Upper lobe of right lung (tissue), 1 donor: ENCODE data around the gene C16orf54. TPM values are rescaled to one million over a fixed set of nuclear protein-coding genes. Genes with fewer than 3 reads are reported as not detected.
"Not testable (repeated sequence)": the region's sequence is repeated elsewhere in the genome, so short reads cannot be mapped to it uniquely, and the experiment has no call there.

ENCODE experiments used
- ATAC-seq: fragments of 200-7000 bp; cut with Tn5 transposase; one replicate; pipeline ENCODE4 v1.9.1; 2020; ENCODE audit warnings: mild to moderate bottlenecking, moderate library complexity
- DNase-seq: peaks from one replicate; pipeline ENCODE4 v3.0.0-alpha.2; 2020
- H3K27ac ChIP-seq: fragments of 200-600 bp; one replicate; pipeline ENCODE4 v1.8.0; 2022
- H3K27me3 ChIP-seq: fragments of 200-600 bp; one replicate; pipeline ENCODE4 v1.8.0; 2022; ENCODE audit warnings: mild to moderate bottlenecking
- H3K36me3 ChIP-seq: fragments of 200-600 bp; one replicate; pipeline ENCODE4 v1.8.0; 2022
- H3K4me1 ChIP-seq: fragments of 200-600 bp; one replicate; pipeline ENCODE4 v1.8.0; 2022
- H3K4me3 ChIP-seq: fragments of 200-600 bp; one replicate; pipeline ENCODE4 v1.8.0; 2022; ENCODE audit warnings: mild to moderate bottlenecking
- H3K9me3 ChIP-seq: fragments of 200-600 bp; one replicate; pipeline ENCODE4 v1.8.0; 2022
- intact Hi-C: fragments of 100-400 bp; cut with DNase I; formaldehyde crosslinking; loops from one replicate; pipeline ENCODE4 v1.11.0; 2022
- total RNA-seq: library from RNA; stranded (reverse); fragmentation: NEBNext Ultra II Directional; extraction: Animal tissue kit (Norgen Biotek cat#: 25700); gene quantifications from one replicate; pipeline ENCODE4 v1.2.1, GENCODE V29; 2021
- TF ChIP-seq, protein P1 (sequence below): fragments of 200-600 bp; IDR thresholded peaks from one replicate; pipeline ENCODE4 v1.8.0; 2022; ENCODE audit warnings: antibody characterized with exemption
- donor health status: DM: no; HTN: yes; CAD: no; lungs with severe emphysema.

Gene C16orf54
- total RNA-seq, 1 donor from 2014 or later = 7.3 TPM

DNA sequence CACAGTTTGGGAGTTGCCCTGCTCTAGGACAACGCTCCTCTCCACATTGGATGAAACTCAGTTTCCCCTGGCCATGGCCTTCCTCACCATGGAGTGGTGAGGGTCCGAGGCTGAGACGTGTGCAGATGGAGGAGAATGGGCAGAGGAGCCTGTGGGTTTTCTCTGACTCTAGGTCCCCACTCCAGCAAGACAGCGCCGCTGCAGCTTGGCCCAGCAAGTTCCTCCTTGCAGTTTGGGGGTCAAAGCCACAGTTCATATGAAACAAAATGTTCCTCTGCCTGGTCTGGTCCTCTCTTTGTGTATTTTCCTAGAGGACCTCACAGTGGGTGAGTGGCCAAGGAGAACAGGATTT lies 2.3 kb downstream of the C16orf54 start:
- intact Hi-C loops = no loop called here
- TF ChIP-seq, protein P1, sequence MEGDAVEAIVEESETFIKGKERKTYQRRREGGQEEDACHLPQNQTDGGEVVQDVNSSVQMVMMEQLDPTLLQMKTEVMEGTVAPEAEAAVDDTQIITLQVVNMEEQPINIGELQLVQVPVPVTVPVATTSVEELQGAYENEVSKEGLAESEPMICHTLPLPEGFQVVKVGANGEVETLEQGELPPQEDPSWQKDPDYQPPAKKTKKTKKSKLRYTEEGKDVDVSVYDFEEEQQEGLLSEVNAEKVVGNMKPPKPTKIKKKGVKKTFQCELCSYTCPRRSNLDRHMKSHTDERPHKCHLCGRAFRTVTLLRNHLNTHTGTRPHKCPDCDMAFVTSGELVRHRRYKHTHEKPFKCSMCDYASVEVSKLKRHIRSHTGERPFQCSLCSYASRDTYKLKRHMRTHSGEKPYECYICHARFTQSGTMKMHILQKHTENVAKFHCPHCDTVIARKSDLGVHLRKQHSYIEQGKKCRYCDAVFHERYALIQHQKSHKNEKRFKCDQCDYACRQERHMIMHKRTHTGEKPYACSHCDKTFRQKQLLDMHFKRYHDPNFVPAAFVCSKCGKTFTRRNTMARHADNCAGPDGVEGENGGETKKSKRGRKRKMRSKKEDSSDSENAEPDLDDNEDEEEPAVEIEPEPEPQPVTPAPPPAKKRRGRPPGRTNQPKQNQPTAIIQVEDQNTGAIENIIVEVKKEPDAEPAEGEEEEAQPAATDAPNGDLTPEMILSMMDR = no peak
- no peak for ATAC-seq

DNA sequence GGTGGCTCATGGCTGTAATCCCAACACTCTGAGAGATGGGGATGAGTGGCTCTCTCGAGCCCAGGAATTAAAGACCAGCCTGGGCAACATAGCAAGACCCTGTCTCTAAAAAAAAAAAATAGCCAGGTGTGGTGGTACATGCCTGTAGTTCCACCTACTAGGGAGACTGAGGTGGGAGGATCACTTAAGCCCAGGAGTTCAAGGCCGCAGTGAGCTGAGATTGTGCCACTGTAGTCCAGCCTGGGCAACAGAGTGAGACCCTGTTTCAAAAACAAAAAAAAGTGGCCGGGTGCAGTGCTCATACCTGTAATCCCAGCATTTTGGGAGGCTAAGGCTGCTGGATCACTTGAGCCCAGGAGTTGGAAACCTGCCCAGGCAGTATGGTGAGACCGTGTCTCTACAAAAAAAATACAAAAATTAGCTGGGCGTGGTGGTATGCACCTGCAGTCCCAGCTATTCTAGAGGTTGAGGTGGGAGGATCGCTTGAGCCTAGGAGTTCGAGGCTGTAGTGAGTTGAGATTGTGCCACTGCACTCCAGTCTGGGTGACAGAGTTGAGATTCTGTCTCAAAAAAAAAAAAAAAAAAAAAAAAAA lies 3.0 kb downstream of the C16orf54 start:
- ATAC-seq = no peak
- Histone ChIP-seq H3K27ac (no peak overlapping the region), H3K4me1 (no peaks in the 10 kb centered on the region), H3K4me3 (no peak overlapping the region), H3K9me3 (no peaks in the 10 kb centered on the region), H3K36me3 (no peaks in the 10 kb centered on the region), H3K27me3 (no peaks in the 10 kb centered on the region)
- TF ChIP-seq, protein P1 = no peak
- DNase-seq = no peak
- intact Hi-C loops = no loop called here

More for the DNA sequence above, 2.3 kb downstream of the C16orf54 start:
- Histone ChIP-seq H3K27me3 (no peaks in the 10 kb centered on the region), H3K4me3 (no peak overlapping the region), H3K27ac (no peak overlapping the region), H3K4me1 (no peaks in the 10 kb centered on the region), H3K36me3 (no peaks in the 10 kb centered on the region), H3K9me3 (no peaks in the 10 kb centered on the region)
- no peak for DNase-seq

DNA sequence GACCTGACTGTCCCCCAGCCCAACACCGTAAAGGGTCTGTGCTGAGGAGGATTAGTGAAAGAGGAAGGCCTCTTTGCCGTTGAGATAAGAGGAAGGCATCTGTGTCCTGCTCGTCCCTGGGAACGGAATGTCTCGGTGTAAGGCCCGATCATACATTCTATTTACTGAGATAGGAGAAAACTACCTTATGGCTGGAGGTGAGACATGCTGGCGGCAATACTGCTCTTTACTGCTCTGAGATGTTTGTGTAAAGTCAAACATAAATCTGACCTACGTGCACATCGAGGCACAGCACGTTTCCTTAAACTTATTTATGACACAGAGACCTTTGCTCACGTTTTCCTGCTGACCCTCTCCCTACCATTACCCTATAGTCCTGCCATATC lies 5.2 kb downstream of the C16orf54 start:
- ATAC-seq, DNase-seq, H3K4me3 ChIP-seq, H3K27ac ChIP-seq, H3K36me3 ChIP-seq, intact Hi-C loops, H3K27me3 ChIP-seq, H3K4me1 ChIP-seq, H3K9me3 ChIP-seq: not testable (repeated sequence)

DNA sequence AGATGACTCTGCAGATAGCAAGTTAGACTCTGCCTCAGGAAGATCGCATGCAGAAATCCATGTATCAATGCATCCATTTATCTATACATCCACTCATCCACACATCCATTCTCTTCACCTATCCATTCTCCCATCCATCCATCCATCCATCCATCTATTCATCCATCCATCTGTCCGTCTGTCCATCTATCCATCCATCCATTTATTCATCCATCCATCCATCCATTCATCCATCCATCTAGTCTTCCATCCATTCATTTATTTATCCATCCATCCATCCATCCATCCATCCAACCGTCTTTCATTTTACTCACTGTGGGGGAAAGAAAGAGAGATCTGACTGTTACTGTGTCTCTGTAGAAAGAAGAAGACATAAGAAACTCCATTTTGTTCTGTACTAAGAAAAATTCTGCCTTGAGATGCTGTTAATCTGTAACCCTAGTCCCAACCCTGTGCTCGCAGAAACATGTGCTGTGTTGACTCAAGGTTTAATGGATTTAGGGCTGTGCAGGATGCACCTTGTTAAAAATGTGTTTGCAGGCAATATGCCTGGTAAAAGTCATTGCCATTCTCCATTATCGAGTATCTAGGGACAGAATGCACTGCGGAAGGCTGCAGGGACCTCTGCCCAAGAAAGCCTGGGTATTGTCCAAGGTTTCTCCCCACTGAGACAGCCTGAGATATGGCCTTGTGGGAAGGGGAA lies 5.7 kb downstream of the C16orf54 start:
- H3K27ac ChIP-seq, H3K9me3 ChIP-seq, H3K4me1 ChIP-seq, H3K4me3 ChIP-seq, DNase-seq, ATAC-seq, H3K27me3 ChIP-seq, intact Hi-C loops, H3K36me3 ChIP-seq: not testable (repeated sequence)

DNA sequence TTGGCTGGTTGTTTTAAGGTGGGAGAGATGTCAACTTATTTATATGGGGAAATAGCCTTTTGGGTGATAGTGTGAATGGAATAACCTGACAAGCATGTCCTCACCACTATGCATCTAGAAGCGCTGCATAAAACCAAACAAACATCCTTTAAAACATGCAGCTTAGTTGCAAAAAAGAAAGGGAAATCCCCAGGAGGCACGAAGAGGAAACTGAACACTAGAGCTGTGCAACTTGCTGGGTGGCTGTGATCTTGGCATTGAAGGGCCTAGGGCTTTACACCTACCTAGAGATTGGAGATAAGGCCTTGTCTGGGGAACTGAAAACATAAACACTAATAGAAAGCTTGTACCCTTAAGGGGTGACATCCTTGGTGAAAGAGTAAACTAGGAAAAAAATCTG lies 7.3 kb downstream of the C16orf54 start:
- H3K27ac ChIP-seq = no peak overlapping the region
- intact Hi-C loops = no loop called here
- H3K36me3 ChIP-seq = no peaks in the 10 kb centered on the region
- no peaks in the 10 kb centered on the region for H3K9me3 ChIP-seq
- TF ChIP-seq, protein P1 = no peak
- DNase-seq (no peak), ATAC-seq (peak; percentile 43)
- no peaks in the 10 kb centered on the region for H3K4me1 ChIP-seq
- H3K27me3 ChIP-seq = no peaks in the 10 kb centered on the region
- no peak overlapping the region for H3K4me3 ChIP-seq

DNA sequence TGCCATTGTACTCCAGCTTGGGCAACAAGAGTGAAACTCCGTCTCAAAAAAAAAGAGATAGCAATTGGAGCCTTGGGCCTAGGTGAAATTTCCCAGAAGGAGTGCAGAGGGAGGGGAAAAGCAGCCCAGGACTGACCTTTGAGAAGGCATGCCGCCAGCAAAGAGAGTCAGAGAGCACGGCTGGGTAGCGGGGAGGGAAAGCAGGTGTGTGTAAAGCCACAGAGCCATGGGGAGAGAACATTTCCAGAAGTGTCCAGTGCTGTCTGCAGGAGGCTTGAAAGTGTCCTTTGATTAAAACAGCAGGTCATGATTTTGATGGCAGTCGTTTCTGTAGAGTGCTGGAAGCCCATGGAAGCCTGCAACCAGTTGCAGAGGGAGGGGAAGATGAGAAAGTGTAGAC lies 8.1 kb downstream of the C16orf54 start:
- Histone ChIP-seq H3K27ac (no peak overlapping the region), H3K4me3 (no peak overlapping the region), H3K9me3 (no peaks in the 10 kb centered on the region), H3K4me1 (no peaks in the 10 kb centered on the region), H3K36me3 (no peaks in the 10 kb centered on the region), H3K27me3 (no peaks in the 10 kb centered on the region)
- intact Hi-C loops = no loop called here
- TF ChIP-seq, protein P1 = no peak
- DNase-seq (peak; percentile 8), ATAC-seq (no peak)

DNA sequence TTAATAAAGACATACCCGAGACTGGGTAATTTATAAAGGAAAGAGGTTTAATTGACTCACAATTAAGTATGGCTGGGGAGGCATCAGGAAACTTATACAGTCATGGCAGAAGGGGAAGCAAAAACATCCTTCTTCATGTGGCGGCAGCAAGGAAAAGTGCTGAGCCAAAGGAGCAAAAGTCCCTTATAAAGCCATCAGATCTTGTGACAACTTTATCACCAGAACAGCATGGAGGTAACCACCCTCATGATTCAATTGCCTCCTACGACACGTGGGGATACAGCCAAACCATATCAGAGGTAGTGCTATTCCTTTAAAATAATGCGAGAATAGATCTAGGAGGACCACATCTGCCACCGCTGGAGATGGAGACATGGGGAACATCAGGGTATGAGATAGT lies 9.0 kb downstream of the C16orf54 start:
- ATAC-seq (no peak), DNase-seq (no peak)
- Histone ChIP-seq H3K4me1 (no peaks in the 10 kb centered on the region), H3K9me3 (no peaks in the 10 kb centered on the region), H3K27me3 (no peaks in the 10 kb centered on the region), H3K4me3 (no peak overlapping the region), H3K36me3 (no peaks in the 10 kb centered on the region), H3K27ac (no peak overlapping the region)
- TF ChIP-seq, protein P1 = no peak
- intact Hi-C loops = no loop called here
